Left ventricle myocardium inferior (tissue), 1 donor: Measurements from ENCODE around the gene FSD1L. TPM values are rescaled to one million over a fixed set of nuclear protein-coding genes. Genes with fewer than 3 reads are reported as not detected.

Experiments used
- DNase-seq: peaks from one replicate; pipeline ENCODE4 v3.0.0-alpha.2; 2020
- H3K27ac ChIP-seq: fragments of 200-600 bp; replicated peaks from 2 replicates; pipeline ENCODE4 v1.8.0; 2021
- H3K27me3 ChIP-seq: fragments of 200-600 bp; 2 replicates; pipeline ENCODE4 v1.8.0; 2021; ENCODE audit warnings: low read depth
- H3K36me3 ChIP-seq: fragments of 200-600 bp; 2 replicates; pipeline ENCODE4 v1.8.0; 2021
- H3K4me1 ChIP-seq: fragments of 200-600 bp; 2 replicates; pipeline ENCODE4 v1.8.0; 2021
- H3K4me3 ChIP-seq: fragments of 200-600 bp; 2 replicates; pipeline ENCODE4 v1.8.0; 2021; ENCODE audit warnings: mild to moderate bottlenecking, moderate library complexity
- H3K9me3 ChIP-seq: fragments of 200-600 bp; replicated peaks from 2 replicates; pipeline ENCODE4 v1.8.0; 2021
- CTCF ChIP-seq: fragments of 200-600 bp; IDR thresholded peaks from 2 replicates; pipeline ENCODE4 v1.8.0; 2021; ENCODE audit warnings: antibody characterized with exemption, mild to moderate bottlenecking, borderline replicate concordance
- intact Hi-C: fragments of 100-400 bp; cut with micrococcal nuclease; formaldehyde crosslinking; loops from one replicate; pipeline ENCODE4 v1.11.0; 2022
- total RNA-seq: library from RNA; stranded (reverse); fragmentation: NEBNext Ultra II Directional; extraction: Animal tissue kit (Norgen Biotek cat#: 25700); gene quantifications from one replicate; pipeline ENCODE4 v1.2.1, GENCODE V29; 2021
- donor health status: DM: no; HTN: yes; CAD: no; lungs with severe emphysema.

Gene FSD1L
- total RNA-seq, 1 donor from 2014 or later, result 7.6 TPM

GRCh38 chr9:105421864-105422263, 26.0 kb upstream of the FSD1L start:
- no peak for DNase-seq
- H3K4me1 ChIP-seq, result no peaks in the 10 kb centered on the region
- no peak for TF ChIP-seq CTCF
- H3K27ac ChIP-seq, result no peak overlapping the region
- H3K4me3 ChIP-seq, result no peak overlapping the region
- intact Hi-C loops, result no loop called here
- H3K9me3 ChIP-seq, result no peaks in the 10 kb centered on the region
- no peaks in the 10 kb centered on the region for H3K27me3 ChIP-seq
- no peaks in the 10 kb centered on the region for H3K36me3 ChIP-seq

GRCh38 chr9:105425816-105426433, 21.9 kb upstream of the FSD1L start:
- H3K4me3 ChIP-seq, result no peak overlapping the region
- peak; percentile 64 for TF ChIP-seq CTCF
- no peaks in the 10 kb centered on the region for H3K9me3 ChIP-seq
- intact Hi-C loops, result no loop called here
- H3K27me3 ChIP-seq, result no peaks in the 10 kb centered on the region
- H3K27ac ChIP-seq, result no peak overlapping the region
- no peaks in the 10 kb centered on the region for H3K36me3 ChIP-seq
- DNase-seq, result no peak
- no peaks in the 10 kb centered on the region for H3K4me1 ChIP-seq

- TF ChIP-seq CTCF, result no peak
These were observed 21.2 kb upstream of the FSD1L start for GRCh38 chr9:105426657-105427056.

GRCh38 chr9:105431424-105432246, 16.2 kb upstream of the FSD1L start:
- TF ChIP-seq CTCF, result no peak
- no peaks in the 10 kb centered on the region for H3K27me3 ChIP-seq
- no peaks in the 10 kb centered on the region for H3K36me3 ChIP-seq
- peaks cover 3% of the 10 kb centered on the region for H3K4me1 ChIP-seq
- DNase-seq, result no peak
- no peak overlapping the region for H3K4me3 ChIP-seq
- H3K27ac ChIP-seq, result no peak overlapping the region
- H3K9me3 ChIP-seq, result no peaks in the 10 kb centered on the region
- intact Hi-C loops, result no loop called here

More at GRCh38 chr9:105426657-105427056, 21.2 kb upstream of the FSD1L start:
- Histone ChIP-seq H3K9me3 (no peaks in the 10 kb centered on the region), H3K36me3 (no peaks in the 10 kb centered on the region), H3K27me3 (no peaks in the 10 kb centered on the region), H3K27ac (no peak overlapping the region), H3K4me3 (no peak overlapping the region), H3K4me1 (peaks cover under 1% of the 10 kb centered on the region)
- DNase-seq, result no peak
- intact Hi-C loops, result no loop called here

- H3K36me3 ChIP-seq, result no peaks in the 10 kb centered on the region
- H3K4me1 ChIP-seq, result peaks cover 3% of the 10 kb centered on the region
- H3K27ac ChIP-seq, result no peak overlapping the region
- H3K9me3 ChIP-seq, result no peaks in the 10 kb centered on the region
- H3K27me3 ChIP-seq, result no peaks in the 10 kb centered on the region
- H3K4me3 ChIP-seq, result no peak overlapping the region
- no peak for DNase-seq
- TF ChIP-seq CTCF, result no peak
- intact Hi-C loops, result no loop called here
These were observed 15.5 kb upstream of the FSD1L start for GRCh38 chr9:105432247-105432842.
